GM21390 (cell line): ENCODE measurements around the gene STX18.

Experiments
- ATAC-seq: cut with Tn5 transposase; IDR thresholded peaks from one replicate; pipeline ENCODE4 v1.9.1; 2021; ENCODE audit not compliant: unreplicated experiment

STX18 gene

GRCh38 chr4:4407299-4408131 is 134.3 kb downstream of the STX18 start:
- no peak for ATAC-seq

DNA sequence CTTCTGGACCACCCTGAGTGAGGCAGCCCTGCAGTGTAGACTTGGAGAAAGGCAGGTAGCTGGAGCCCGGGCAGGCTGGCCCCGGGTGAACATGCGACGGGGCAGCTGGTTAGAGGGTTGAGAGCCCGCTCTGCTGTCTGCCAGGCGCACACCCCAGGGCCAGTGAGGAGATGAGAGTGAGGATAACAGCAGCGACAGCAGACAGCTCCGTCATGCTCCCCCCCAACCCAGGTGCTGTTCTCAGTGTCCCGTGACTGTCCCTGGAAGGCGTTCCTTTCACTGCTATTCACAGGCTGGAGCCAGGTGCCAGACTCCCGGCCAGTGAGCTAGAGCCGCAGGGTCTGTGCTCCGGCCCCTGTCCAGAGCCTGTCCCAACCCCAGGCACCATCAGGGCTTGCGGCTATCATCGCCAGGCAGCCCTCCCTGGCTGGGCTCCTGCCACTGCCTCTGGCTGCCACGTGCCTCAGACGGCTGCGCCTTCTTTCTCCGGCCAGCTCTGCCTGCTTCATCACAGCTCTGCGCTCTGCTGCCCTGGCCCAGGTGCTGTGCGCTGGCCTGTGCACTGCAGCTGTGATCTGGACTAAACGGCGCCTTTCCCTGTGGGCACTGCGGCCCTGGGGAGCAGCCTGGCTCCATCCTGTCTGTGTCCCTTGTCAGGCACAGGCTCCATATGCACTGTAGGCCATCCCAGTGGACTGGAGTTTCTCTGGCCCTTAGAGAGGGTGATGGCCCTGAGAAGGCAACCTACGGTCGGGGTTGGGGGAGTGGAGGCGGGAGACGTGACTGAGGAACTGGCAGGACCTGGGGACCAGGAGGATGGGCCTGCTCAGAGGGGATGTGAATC is 135.2 kb downstream of the STX18 start:
- ATAC-seq, result no peak

DNA sequence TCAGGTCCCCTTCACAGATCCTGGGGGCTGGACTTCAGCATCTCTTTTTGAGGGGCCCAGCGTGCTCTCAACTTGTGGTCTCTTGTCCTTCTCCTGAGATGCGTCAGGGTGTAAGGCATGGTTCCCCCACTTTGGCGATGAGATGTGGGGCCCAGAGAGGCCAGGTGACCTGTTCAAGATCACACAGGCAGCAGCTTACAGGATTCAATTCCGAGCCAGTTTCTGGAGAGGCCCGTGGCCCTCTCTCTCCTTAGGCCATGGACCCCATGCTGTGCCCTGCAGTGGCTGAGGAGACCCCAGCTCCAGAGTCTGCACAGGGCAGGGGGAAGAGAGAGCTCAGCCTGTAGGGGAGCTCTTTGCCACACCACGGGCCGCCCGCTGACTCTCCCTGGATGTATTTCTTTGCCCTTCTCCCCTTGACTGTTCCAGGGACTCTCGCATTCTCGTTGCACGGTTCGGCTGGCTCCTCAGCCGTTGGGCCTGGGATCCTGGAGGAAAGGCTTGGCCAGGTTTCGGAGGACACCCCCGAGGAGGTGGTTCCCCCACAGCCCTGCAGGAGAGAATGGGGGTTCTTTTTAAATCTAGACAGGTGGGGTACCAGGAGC is 136.4 kb downstream of the STX18 start:
- ATAC-seq, result no peak

DNA sequence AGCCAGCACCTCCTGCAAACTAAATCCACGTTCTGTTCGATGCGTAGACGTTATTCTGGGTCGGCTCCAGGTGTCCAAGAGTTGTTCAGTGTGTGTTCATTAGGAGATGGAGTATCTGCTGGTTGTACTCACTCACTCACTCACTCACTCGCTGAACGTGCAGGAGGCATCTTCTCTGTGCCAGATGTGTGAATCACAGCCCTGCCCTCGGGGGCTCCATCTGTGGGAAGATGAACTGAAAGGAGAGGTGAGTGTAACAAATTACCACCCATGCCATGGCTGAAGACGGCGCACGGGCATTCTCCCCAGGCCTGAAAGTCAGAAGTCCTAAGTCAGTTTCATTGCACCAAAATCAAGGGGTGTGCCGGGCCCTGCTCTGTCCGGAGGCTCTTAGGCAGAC is 138.9 kb downstream of the STX18 start:
- ATAC-seq, result no peak

GRCh38 chr4:4401036-4401435 is 140.8 kb downstream of the STX18 start:
- ATAC-seq, result no peak

GRCh38 chr4:4398430-4398829 is 143.4 kb downstream of the STX18 start:
- ATAC-seq, result no peak

DNA sequence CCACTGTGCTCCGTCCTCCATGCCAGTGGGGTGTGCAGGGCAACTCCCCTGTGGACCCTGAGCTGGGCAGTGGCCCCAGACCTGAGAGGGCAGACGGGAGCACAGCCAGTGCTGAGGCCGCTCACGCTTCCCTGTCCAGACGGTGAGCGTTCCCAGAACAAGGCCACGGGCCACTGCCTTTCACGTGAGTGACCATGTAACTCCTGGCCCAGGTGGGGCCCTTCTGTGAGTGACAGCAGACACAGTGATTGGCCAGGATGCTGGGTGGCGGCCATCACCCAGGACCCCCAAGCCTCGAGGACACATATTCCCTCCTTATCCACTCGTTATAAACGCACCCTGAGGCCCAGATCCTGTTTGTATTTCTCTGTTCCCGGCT is 144.4 kb downstream of the STX18 start:
- ATAC-seq, result no peak

DNA sequence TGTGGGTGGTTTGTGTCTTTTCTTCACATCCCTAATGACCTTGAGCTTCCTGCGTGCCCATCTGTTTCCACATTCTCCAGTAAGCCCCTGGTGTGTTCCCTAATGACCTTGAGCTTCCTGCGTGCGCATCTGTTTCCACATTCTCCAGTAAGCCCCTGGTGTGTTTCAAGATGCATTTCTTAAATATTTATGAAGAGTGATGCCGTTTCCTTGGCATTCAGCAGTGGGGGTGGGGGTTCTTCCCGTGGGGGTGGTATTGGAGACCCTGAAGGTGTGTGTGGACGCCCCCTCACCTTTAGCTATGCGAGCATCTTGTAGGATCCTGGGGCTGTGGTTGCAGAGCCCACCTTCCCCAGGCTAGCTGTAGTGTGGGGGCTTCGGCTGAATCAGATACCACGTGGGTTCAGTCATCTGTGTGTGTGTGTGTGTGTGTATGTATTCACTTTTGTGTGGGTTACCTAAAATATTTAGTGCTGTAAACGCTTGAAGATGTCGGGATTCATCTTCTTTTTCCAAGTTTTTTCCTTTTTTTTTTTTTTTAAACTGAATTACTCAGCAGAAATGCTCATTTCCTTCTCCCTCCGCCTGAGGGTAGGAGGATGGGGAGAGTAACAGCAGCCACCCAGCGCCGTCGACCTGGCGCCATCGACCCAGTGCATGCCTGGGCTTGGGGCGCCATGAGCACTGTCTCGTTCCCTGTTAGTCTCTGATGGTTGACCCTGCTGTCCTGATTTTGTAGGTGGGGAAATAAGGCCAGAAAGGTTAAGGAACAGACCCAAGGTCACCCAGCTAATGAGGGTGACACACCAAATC is 145.0 kb downstream of the STX18 start:
- ATAC-seq, result no peak

GRCh38 chr4:4395849-4396627 is 145.8 kb downstream of the STX18 start:
- ATAC-seq, result peak; percentile 73

DNA sequence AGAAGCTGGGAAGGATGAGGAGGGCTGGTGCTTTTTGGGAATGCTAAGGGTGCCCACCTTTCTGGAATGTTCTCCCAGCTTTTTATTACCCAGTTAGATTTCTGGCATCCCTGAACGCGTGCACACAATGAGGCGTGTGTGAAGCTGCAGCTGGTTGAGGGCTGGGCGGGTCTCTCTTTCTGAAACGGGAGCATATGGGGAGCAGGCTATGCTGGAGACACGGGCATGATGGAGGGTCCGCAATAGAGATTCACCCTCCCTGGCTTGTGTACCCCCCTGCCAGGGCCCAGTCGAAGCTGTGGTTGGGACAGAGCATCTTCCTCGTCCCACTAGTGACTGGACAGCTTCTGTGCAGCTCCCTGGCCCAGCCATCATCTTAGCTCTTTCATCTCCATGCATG is 146.5 kb downstream of the STX18 start:
- no peak for ATAC-seq

DNA sequence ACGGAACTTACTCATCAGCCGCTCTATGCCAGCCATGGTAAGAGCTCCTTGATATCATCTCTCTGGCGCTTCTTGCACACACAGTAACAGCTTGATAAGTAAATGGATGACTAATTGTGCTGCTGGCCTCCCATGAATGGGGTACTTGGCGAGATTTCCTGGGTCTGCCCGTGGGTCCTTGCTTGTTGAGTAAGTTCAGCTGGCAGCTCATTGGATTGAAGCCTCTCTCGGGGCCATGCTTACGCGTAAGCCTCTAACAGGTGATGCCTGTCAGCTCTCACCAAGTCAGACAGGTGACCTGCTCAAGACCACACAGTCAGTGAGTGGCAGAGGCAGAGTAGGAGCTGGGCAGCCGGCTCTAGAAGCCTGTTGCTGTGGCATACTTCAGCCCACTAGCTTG is 147.2 kb downstream of the STX18 start:
- no peak for ATAC-seq

DNA sequence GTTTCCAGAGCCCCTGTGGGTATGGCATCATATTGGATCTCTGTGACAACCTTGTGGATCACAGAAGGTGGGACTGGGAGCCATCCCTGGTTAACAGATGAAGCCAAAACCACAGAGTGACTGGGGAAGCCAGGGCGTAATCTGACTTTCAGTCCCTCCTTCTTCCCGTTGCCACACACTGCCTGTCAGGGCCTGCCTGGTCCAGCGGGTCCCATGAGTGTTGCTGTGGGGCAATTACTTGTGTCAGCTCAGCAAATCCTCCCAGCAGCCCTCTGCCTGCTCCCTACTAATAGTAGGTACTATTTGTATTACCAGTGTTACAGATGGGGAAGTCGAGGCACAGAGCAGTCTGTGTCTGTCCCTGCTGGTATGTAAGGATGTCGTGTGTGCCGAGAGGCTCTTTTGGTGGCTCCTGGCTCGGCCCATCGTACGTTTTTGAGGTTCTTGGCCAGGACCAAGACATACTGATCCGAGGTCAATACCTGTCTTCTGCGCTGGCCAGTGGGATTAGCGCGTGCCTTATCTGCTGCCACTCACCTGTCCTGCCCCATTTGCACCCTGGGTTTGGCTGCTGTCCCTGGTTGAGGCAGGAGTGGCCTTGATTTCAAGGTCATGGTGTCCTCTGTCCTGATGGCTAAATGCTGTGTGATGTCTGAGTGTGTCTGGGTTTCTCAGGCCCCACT is 149.2 kb downstream of the STX18 start:
- ATAC-seq, result no peak

GRCh38 chr4:4391866-4392265 is 150.0 kb downstream of the STX18 start:
- no peak for ATAC-seq

GRCh38 chr4:4390515-4391240 is 151.2 kb downstream of the STX18 start:
- no peak for ATAC-seq

GRCh38 chr4:4390046-4390445 is 151.8 kb downstream of the STX18 start:
- no peak for ATAC-seq

- no peak for ATAC-seq
Observed at GRCh38 chr4:4388836-4389575, 152.8 kb downstream of the STX18 start.

DNA sequence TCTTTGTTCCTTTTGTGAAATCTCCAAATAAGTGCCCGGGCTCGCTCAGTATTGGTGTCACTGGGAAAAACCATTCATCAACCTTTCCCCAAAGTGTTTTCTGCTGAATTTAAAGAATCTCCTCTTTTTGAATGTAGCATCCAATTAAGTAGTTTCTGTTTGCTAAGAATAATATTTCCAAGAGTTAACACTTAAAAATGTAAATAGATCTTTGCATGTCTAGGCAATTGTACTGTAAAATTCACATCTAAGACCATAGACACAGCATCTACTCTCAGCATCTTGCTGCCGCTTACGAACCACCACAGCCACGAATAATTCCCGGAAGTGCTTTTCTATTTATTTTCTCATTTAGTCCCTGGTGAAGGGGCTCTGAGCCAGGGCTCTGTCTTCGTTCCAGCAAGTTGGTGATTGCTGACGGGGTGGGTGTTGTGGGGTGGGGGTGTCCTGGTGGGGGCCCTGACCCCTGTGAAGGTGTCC is 153.5 kb downstream of the STX18 start:
- ATAC-seq, result no peak
